WTC11 (cell line): Measurements from ENCODE around the gene P3H2. TPM values are rescaled to one million over a fixed set of nuclear protein-coding genes. Genes with fewer than 3 reads are reported as not detected.
"Not testable (repeated sequence)": the region's sequence is repeated elsewhere in the genome, so short reads cannot be mapped to it uniquely, and the experiment has no call there.

Experiments
- ATAC-seq: fragments of 200-7000 bp; cut with Tn5 transposase; 2 replicates; pipeline ENCODE4 v1.10.0; 2021; ENCODE audit warnings: mild to moderate bottlenecking, moderate library complexity
- CTCF ChIA-PET: fragments of 300-600 bp; sonication (Branson Sonifier 250); formaldehyde crosslinking; loops from one replicate; lab custom pipeline; 2021; ENCODE audit warnings: antibody characterized with exemption; lab: Charles Lee
- POLR2A ChIA-PET: fragments of 350-600 bp; sonication (Branson Sonifier 250); formaldehyde crosslinking; loops from one replicate; lab custom pipeline; 2021; ENCODE audit warnings: antibody characterized with exemption; lab: Charles Lee
- DNase-seq: peaks from one replicate; pipeline ENCODE4 v3.0.0; 2021; ENCODE audit warnings: low spot score
- H3K27ac Mint-ChIP-seq: 2 replicates; pipeline ENCODE4 v1.8.0; 2021; ENCODE audit warnings: mixed read lengths
- H3K27me3 Mint-ChIP-seq: 2 replicates; pipeline ENCODE4 v1.8.0; 2021; ENCODE audit warnings: low read depth, mild to moderate bottlenecking, moderate library complexity, mixed read lengths
- H3K36me3 Mint-ChIP-seq: 2 replicates; pipeline ENCODE4 v1.8.0; 2021; ENCODE audit warnings: mixed read lengths
- H3K4me1 Mint-ChIP-seq: 2 replicates; pipeline ENCODE4 v1.8.0; 2022; ENCODE audit warnings: mixed read lengths
- H3K4me3 Mint-ChIP-seq: 2 replicates; pipeline ENCODE4 v1.8.0; 2021; ENCODE audit warnings: mild to moderate bottlenecking, moderate library complexity, mixed read lengths
- H3K9me3 Mint-ChIP-seq: 2 replicates; pipeline ENCODE4 v1.8.0; 2021; ENCODE audit warnings: mixed read lengths
- ATF2 ChIP-seq: sonication (generic); formaldehyde crosslinking; IDR thresholded peaks from 2 replicates; pipeline ENCODE4 v1.8.1; 2022; ENCODE audit warnings: low read depth, missing genetic modification reagents, borderline replicate concordance
- CREM ChIP-seq: sonication (generic); formaldehyde crosslinking; IDR thresholded peaks from 2 replicates; pipeline ENCODE4 v1.8.1; 2022; ENCODE audit warnings: mild to moderate bottlenecking, missing genetic modification reagents, moderate library complexity
- ERG ChIP-seq: fragments of 250-450 bp; sonication (Bioruptor Pico); IDR thresholded peaks from 2 replicates; pipeline ENCODE4 v1.8.0; 2021; ENCODE audit warnings: mild to moderate bottlenecking
- ETV6 ChIP-seq: sonication (generic); formaldehyde crosslinking; IDR thresholded peaks from 2 replicates; pipeline ENCODE4 v1.8.1; 2022; ENCODE audit warnings: mild to moderate bottlenecking, missing genetic modification reagents
- GABPB1 ChIP-seq: sonication (generic); formaldehyde crosslinking; IDR thresholded peaks from 2 replicates; pipeline ENCODE4 v1.8.1; 2023; ENCODE audit warnings: mild to moderate bottlenecking, missing genetic modification reagents
- HMGXB4 ChIP-seq: sonication (generic); formaldehyde crosslinking; IDR thresholded peaks from 2 replicates; pipeline ENCODE4 v1.8.1; 2023; ENCODE audit warnings: mild to moderate bottlenecking, moderate library complexity, missing genetic modification reagents
- MXD4 ChIP-seq: fragments of 250-450 bp; sonication (Bioruptor Pico); IDR thresholded peaks from 2 replicates; pipeline ENCODE4 v1.8.0; 2021; ENCODE audit warnings: mild to moderate bottlenecking, moderate library complexity, borderline replicate concordance
- NFYB ChIP-seq: sonication (generic); formaldehyde crosslinking; conservative IDR thresholded peaks from 2 replicates; pipeline ENCODE4 v1.8.0; 2022; ENCODE audit warnings: low read depth, missing genetic modification reagents
- NR1H2 ChIP-seq: sonication (generic); formaldehyde crosslinking; IDR thresholded peaks from 2 replicates; pipeline ENCODE4 v1.9.0; 2021; ENCODE audit warnings: mild to moderate bottlenecking, moderate library complexity, missing genetic modification reagents
- NR2C2 ChIP-seq: sonication (generic); formaldehyde crosslinking; IDR thresholded peaks from 2 replicates; pipeline ENCODE4 v1.8.0; 2022; ENCODE audit warnings: mild to moderate bottlenecking, missing genetic modification reagents
- OVOL2 ChIP-seq: fragments of 250-450 bp; sonication (Bioruptor Pico); IDR thresholded peaks from 2 replicates; pipeline ENCODE4 v1.9.0; 2021; ENCODE audit warnings: mild to moderate bottlenecking, borderline replicate concordance
- PRDM15 ChIP-seq: sonication (generic); formaldehyde crosslinking; IDR thresholded peaks from 2 replicates; pipeline ENCODE4 v1.8.0; 2022; ENCODE audit warnings: missing genetic modification reagents
- SMAD4 ChIP-seq: sonication (generic); formaldehyde crosslinking; IDR thresholded peaks from 2 replicates; pipeline ENCODE4 v1.8.0; 2022; ENCODE audit warnings: mild to moderate bottlenecking, missing genetic modification reagents
- TEAD4 ChIP-seq: sonication (generic); formaldehyde crosslinking; IDR thresholded peaks from 2 replicates; pipeline ENCODE4 v1.8.0; 2022; ENCODE audit warnings: mild to moderate bottlenecking, missing genetic modification reagents
- TP53 ChIP-seq: sonication (generic); formaldehyde crosslinking; IDR thresholded peaks from 2 replicates; pipeline ENCODE4 v1.8.1; 2023; ENCODE audit warnings: mild to moderate bottlenecking, missing genetic modification reagents
- ZBTB43 ChIP-seq: sonication (generic); formaldehyde crosslinking; IDR thresholded peaks from 2 replicates; pipeline ENCODE4 v1.8.1; 2023; ENCODE audit warnings: mild to moderate bottlenecking, missing genetic modification reagents
- ZNF219 ChIP-seq: sonication (generic); formaldehyde crosslinking; IDR thresholded peaks from 2 replicates; pipeline ENCODE4 v1.8.0; 2023; ENCODE audit warnings: missing genetic modification reagents, mild to moderate bottlenecking, borderline replicate concordance
- ZNF263 ChIP-seq: sonication (generic); formaldehyde crosslinking; IDR thresholded peaks from 2 replicates; pipeline ENCODE4 v1.8.1; 2022; ENCODE audit warnings: low read depth, mild to moderate bottlenecking, moderate library complexity, missing genetic modification reagents
- ZNF396 ChIP-seq: fragments of 250-450 bp; sonication (Bioruptor Pico); IDR thresholded peaks from 2 replicates; pipeline ENCODE4 v1.8.0; 2021; ENCODE audit warnings: mild to moderate bottlenecking, moderate library complexity, borderline replicate concordance
- ZNF423 ChIP-seq: fragments of 250-450 bp; sonication (Bioruptor Pico); IDR thresholded peaks from 2 replicates; pipeline ENCODE4 v2.1.2; 2022; ENCODE audit warnings: mild to moderate bottlenecking, moderate library complexity
- total RNA-seq: library from RNA; stranded (reverse); gene quantifications from 3 replicates; pipeline ENCODE4 v1.2.3, GENCODE V29; 2021

P3H2 gene
- total RNA-seq, 1 experiment from 2014 or later: 29.4 TPM

- Mint-ChIP-seq H3K27me3 (no peaks in the 10 kb centered on the region), H3K36me3 (no peaks in the 10 kb centered on the region), H3K9me3 (no peaks in the 10 kb centered on the region), H3K4me1 (peaks cover 25% of the 10 kb centered on the region), H3K4me3 (no peak overlapping the region), H3K27ac (no peak overlapping the region)
- DNase-seq (no peak), ATAC-seq (no peak)
- CTCF ChIA-PET: interaction anchor here (1.5 kb wide), 1 partner anchor 250 kb away, joined by 5 read pairs; the partner anchor contains the start of gene CLDN1
- no peak for TF ChIP-seq ZNF396 (CRISPR knock-in tag)
- no peak for TF ChIP-seq TP53
- no peak for TF ChIP-seq GABPB1 (CRISPR knock-in tag)
- no peak for TF ChIP-seq ZBTB43
- no peak for TF ChIP-seq ETV6 (CRISPR knock-in tag)
- no peak for TF ChIP-seq OVOL2 (CRISPR knock-in tag)
- no peak for TF ChIP-seq HMGXB4 (CRISPR knock-in tag)
- no peak for TF ChIP-seq CREM (CRISPR knock-in tag)
- TF ChIP-seq ZNF263 (CRISPR knock-in tag): no peak
- TF ChIP-seq ZNF423: no peak
- TF ChIP-seq NR2C2 (CRISPR knock-in tag): no peak
- TF ChIP-seq ERG: no peak
- TF ChIP-seq ATF2 (CRISPR knock-in tag): no peak
- TF ChIP-seq TEAD4 (CRISPR knock-in tag): no peak
- no peak for TF ChIP-seq NFYB (CRISPR knock-in tag)
- no peak for TF ChIP-seq MXD4 (CRISPR knock-in tag)
- TF ChIP-seq ZNF219 (CRISPR knock-in tag): no peak
- POLR2A ChIA-PET: interaction anchor here (0.5 kb wide), 1 partner anchor 57 kb away, joined by 3 read pairs; no protein-coding TSS in a partner anchor
Measured at GRCh38 chr3:190072856-190073255, 47.8 kb downstream of the P3H2 start.

GRCh38 chr3:190071921-190072320, 48.8 kb downstream of the P3H2 start:
- peaks cover 19% of the 10 kb centered on the region for H3K4me1 Mint-ChIP-seq
- CTCF ChIA-PET, H3K27ac Mint-ChIP-seq, H3K27me3 Mint-ChIP-seq, H3K9me3 Mint-ChIP-seq, ATAC-seq, POLR2A ChIA-PET, H3K4me3 Mint-ChIP-seq, DNase-seq, H3K36me3 Mint-ChIP-seq: not testable (repeated sequence)

GRCh38 chr3:190070622-190071347, 49.9 kb downstream of the P3H2 start:
- H3K9me3 Mint-ChIP-seq: peaks cover 9% of the 10 kb centered on the region; the same call in 1 of the 2 replicates
- H3K4me3 Mint-ChIP-seq: no peak overlapping the region
- ChIA-PET POLR2A (no interaction called here), CTCF (no interaction called here)
- peaks cover 16% of the 10 kb centered on the region for H3K4me1 Mint-ChIP-seq
- no peak for TF ChIP-seq SMAD4
- TF ChIP-seq NR1H2: no peak
- no peak for TF ChIP-seq PRDM15 (CRISPR knock-in tag)
- no peaks in the 10 kb centered on the region for H3K27me3 Mint-ChIP-seq
- no peak overlapping the region; the same call in 1 of the 2 replicates for H3K27ac Mint-ChIP-seq
- ATAC-seq (no peak), DNase-seq (no peak)
- no peaks in the 10 kb centered on the region for H3K36me3 Mint-ChIP-seq
